ENCODE data around the gene NFATC4. TPM values are rescaled to one million over a fixed set of nuclear protein-coding genes. Genes with fewer than 3 reads are reported as not detected.

Gene NFATC4
- total RNA-seq (2014; rRNA removed; shearing (Covaris generic)) (96.9 and 113 TPM in 2 replicates), polyA plus RNA-seq (2016; fragmentation: Nextera tagmentation; extraction: Ambion mirVana) (75.6 and 84.8 TPM in 2 replicates)

- Histone ChIP-seq H3K9me3 (ENCODE audit: low read depth) (no peaks in the 10 kb centered on the region), H3F3A (ENCODE audit: insufficient read depth) (peaks cover 9% of the 10 kb centered on the region), H4K20me1 (ENCODE audit: insufficient read depth) (no peaks in the 10 kb centered on the region), H3K79me2 (ENCODE audit: insufficient read depth) (peaks cover 33% of the 10 kb centered on the region), H3K27me3 (replicated peaks; ENCODE audit: insufficient read depth) (no peaks in the 10 kb centered on the region), H3K4me2 (ENCODE audit: unreplicated experiment) (peak within 1 kb of the TSS; percentile 95), H3K36me3 (ENCODE audit: low read depth) (peaks cover 6% of the 10 kb centered on the region; the same call in 1 of the 2 replicates), H3K4me1 (ENCODE audit: insufficient read depth) (peaks cover 30% of the 10 kb centered on the region), H3K27ac (peak within 1 kb of the TSS; percentile 99), H2AFZ (peak within 1 kb of the TSS; percentile 78), H3K4me3 (peak within 1 kb of the TSS; percentile 98), H3K9me2 (ENCODE audit: insufficient read depth) (no peaks in the 10 kb centered on the region), H3K9ac (peak within 1 kb of the TSS; percentile 100)
- TF ChIP-seq EZH2phosphoT487 (IDR thresholded peaks at IDR 0.05; ENCODE audit: insufficient read depth, low read depth): no peak
- TF ChIP-seq EZH2 (IDR thresholded peaks at IDR 0.05; ENCODE audit: insufficient read depth, poor library complexity, severe bottlenecking): no peak
- DNase-seq: peak; percentile 92
- in situ Hi-C loops (cut with MboI): no loop called here
- 2 to 4% methylated on average over 16 to 21 of the region's 21 CpGs for WGBS, 2 experiments (ENCODE audit: low coverage in 1 of 2, low lambda C conversion rate in 2 of 2, missing lambda C conversion rate in 2 of 2)
These were observed at the start of gene NFATC4 for GRCh38 chr14:24367514-24368211. Gene NFATC4, plus strand, starts transcription at chr14:24368184. Its CDS starts 157 bp downstream, at chr14:24368341.

- no peak for DNase-seq
- Histone ChIP-seq H2AFZ (no peak overlapping the region), H3K27me3 (replicated peaks; ENCODE audit: insufficient read depth) (no peaks in the 10 kb centered on the region; the same call in 1 of the 2 replicates), H3F3A (ENCODE audit: insufficient read depth) (peaks cover 14% of the 10 kb centered on the region; the same call in 1 of the 2 replicates), H3K36me3 (ENCODE audit: low read depth) (no peaks in the 10 kb centered on the region), H3K9me3 (ENCODE audit: low read depth) (no peaks in the 10 kb centered on the region), H3K4me2 (ENCODE audit: unreplicated experiment) (no peak overlapping the region), H3K9me2 (ENCODE audit: insufficient read depth) (no peaks in the 10 kb centered on the region), H3K4me1 (ENCODE audit: insufficient read depth) (peaks cover 12% of the 10 kb centered on the region), H4K20me1 (ENCODE audit: insufficient read depth) (no peaks in the 10 kb centered on the region), H3K4me3 (no peak overlapping the region), H3K27ac (no peak overlapping the region), H3K9ac (no peak overlapping the region), H3K79me2 (ENCODE audit: insufficient read depth) (no peaks in the 10 kb centered on the region)
- 74 to 78% methylated on average over 14 of the region's 14 CpGs for WGBS, 2 experiments (ENCODE audit: low coverage in 1 of 2, low lambda C conversion rate in 2 of 2, missing lambda C conversion rate in 2 of 2)
- no peak for TF ChIP-seq EZH2 (IDR thresholded peaks at IDR 0.05; ENCODE audit: insufficient read depth, poor library complexity, severe bottlenecking)
- no peak for TF ChIP-seq EZH2phosphoT487 (IDR thresholded peaks at IDR 0.05; ENCODE audit: insufficient read depth, low read depth)
- in situ Hi-C loops (cut with MboI): no loop called here
These were observed 46.6 kb upstream of the NFATC4 start for GRCh38 chr14:24321212-24321975.

- H3F3A ChIP-seq (ENCODE audit: insufficient read depth): peaks cover 3% of the 10 kb centered on the region; the same call in 1 of the 2 replicates
- H3K9me3 ChIP-seq (ENCODE audit: low read depth): no peaks in the 10 kb centered on the region
- 58 to 64% methylated on average over 9 to 10 of the region's 10 CpGs for WGBS, 2 experiments (ENCODE audit: low coverage in 1 of 2, low lambda C conversion rate in 2 of 2, missing lambda C conversion rate in 2 of 2)
- no peak overlapping the region for H3K4me2 ChIP-seq (ENCODE audit: unreplicated experiment)
- H3K79me2 ChIP-seq (ENCODE audit: insufficient read depth): no peaks in the 10 kb centered on the region
- no peak overlapping the region for H3K27ac ChIP-seq
- no peaks in the 10 kb centered on the region for H3K36me3 ChIP-seq (ENCODE audit: low read depth)
- H4K20me1 ChIP-seq (ENCODE audit: insufficient read depth): no peaks in the 10 kb centered on the region
- H3K9ac ChIP-seq: no peak overlapping the region
- H3K9me2 ChIP-seq (ENCODE audit: insufficient read depth): no peaks in the 10 kb centered on the region
- no peaks in the 10 kb centered on the region for H3K4me1 ChIP-seq (ENCODE audit: insufficient read depth)
- no peak overlapping the region for H2AFZ ChIP-seq
- TF ChIP-seq EZH2phosphoT487 (IDR thresholded peaks at IDR 0.05; ENCODE audit: insufficient read depth, low read depth) (no peak), EZH2 (IDR thresholded peaks at IDR 0.05; ENCODE audit: insufficient read depth, poor library complexity, severe bottlenecking) (no peak)
- in situ Hi-C loops (cut with MboI): no loop called here
- no peak overlapping the region for H3K4me3 ChIP-seq
- no peaks in the 10 kb centered on the region; the same call in 1 of the 2 replicates for H3K27me3 ChIP-seq (replicated peaks; ENCODE audit: insufficient read depth)
- DNase-seq: no peak
These were observed 45.3 kb upstream of the NFATC4 start for GRCh38 chr14:24322672-24323071.

GRCh38 chr14:24323341-24323740, 44.6 kb upstream of the NFATC4 start:
- Histone ChIP-seq H3K4me3 (no peak overlapping the region), H3K27ac (no peak overlapping the region), H3K9me3 (ENCODE audit: low read depth) (no peaks in the 10 kb centered on the region), H3K36me3 (ENCODE audit: low read depth) (no peaks in the 10 kb centered on the region), H3F3A (ENCODE audit: insufficient read depth) (no peaks in the 10 kb centered on the region), H4K20me1 (ENCODE audit: insufficient read depth) (no peaks in the 10 kb centered on the region), H3K4me1 (ENCODE audit: insufficient read depth) (no peaks in the 10 kb centered on the region), H3K27me3 (replicated peaks; ENCODE audit: insufficient read depth) (no peaks in the 10 kb centered on the region; the same call in 1 of the 2 replicates), H3K9ac (no peak overlapping the region), H3K4me2 (ENCODE audit: unreplicated experiment) (no peak overlapping the region), H3K79me2 (ENCODE audit: insufficient read depth) (no peaks in the 10 kb centered on the region), H3K9me2 (ENCODE audit: insufficient read depth) (no peaks in the 10 kb centered on the region), H2AFZ (no peak overlapping the region)
- in situ Hi-C loops (cut with MboI): no loop called here
- no peak for TF ChIP-seq EZH2 (IDR thresholded peaks at IDR 0.05; ENCODE audit: insufficient read depth, poor library complexity, severe bottlenecking)
- no peak for TF ChIP-seq EZH2phosphoT487 (IDR thresholded peaks at IDR 0.05; ENCODE audit: insufficient read depth, low read depth)
- 10% methylated on average over 3 of the region's 3 CpGs for WGBS, 2 experiments (ENCODE audit: low coverage in 1 of 2, low lambda C conversion rate in 2 of 2, missing lambda C conversion rate in 2 of 2)
- DNase-seq: peak; percentile 39
